GM21390 (cell line): Measurements from ENCODE around the gene ARHGAP15.

Source experiments
- ATAC-seq: cut with Tn5 transposase; IDR thresholded peaks from one replicate; pipeline ENCODE4 v1.9.1; 2021; ENCODE audit not compliant: unreplicated experiment

Gene ARHGAP15

DNA sequence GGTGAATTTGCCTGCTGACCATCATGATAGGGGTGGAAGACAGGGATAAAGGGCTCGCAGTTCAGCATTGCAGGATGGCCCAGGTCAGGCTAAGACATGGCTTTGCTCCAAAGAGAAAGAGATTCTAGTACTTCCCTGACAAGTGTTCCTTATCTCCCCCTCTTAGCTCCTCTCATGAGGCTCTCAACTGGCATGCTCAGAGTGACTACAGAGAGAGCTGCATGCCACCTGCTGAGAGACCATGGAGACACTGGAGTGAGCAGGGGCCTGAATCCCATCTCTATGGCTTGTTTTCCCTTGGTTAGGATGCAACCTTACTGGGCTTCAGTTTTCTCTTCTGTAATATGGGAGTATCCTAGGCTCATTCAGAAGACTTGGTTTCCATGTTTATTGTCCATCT lies 94.3 kb downstream of the ARHGAP15 start:
- no peak for ATAC-seq

DNA sequence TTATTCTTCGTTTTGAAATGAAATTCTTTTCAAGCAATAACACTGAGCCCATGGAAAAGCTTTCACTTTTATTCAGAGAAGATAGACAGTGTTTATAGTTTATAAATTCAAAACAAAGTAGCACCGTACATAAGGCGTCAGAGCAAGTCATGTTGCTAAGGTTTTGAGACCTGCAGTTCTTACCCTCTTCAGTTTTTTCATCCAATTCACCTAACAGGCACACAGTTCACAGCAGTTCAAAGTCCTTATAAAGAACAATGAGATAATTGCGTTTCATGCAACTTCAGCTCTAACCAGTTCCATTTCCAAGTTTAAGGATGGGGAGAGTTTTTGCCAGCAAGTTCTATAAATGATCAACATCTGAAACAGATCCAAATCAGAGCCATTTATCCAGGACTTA lies 96.7 kb downstream of the ARHGAP15 start:
- ATAC-seq: no peak

DNA sequence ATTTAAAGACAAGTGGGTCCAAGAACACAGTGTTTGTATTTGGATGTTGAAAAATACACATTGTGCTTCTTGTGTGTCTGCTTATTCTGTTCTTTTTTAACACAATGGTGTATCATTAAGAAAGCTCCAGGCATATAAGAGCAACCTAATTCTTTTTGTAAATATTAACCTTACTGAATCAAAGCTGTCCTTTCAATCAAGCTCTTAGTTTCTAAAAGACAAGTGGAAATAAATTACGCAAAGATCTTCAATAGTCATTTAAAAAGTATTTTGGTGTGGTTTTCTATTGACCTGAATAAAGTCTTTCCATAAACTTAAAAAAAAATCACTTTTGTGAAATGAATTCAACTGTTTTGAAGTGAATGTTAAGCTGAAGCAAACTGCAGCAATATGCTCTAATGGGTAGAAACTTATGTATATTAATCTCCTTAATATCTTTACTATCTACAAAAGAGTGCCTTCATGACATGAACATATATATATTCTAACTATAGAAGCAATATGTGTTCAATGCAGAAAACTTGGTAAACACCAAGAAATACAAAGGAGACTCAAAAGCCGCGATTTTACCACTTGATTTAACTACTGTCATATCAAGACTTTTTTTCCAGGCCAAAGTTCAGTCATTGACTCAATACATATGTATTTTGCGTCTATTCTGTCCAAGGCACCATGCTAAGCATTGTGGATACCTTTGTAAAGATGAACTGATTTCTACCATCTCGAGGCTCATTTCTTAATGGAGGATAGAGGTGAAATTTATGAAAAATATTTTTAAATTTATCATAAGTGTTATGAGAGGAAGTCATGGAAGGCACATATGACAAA lies 97.7 kb downstream of the ARHGAP15 start:
- no peak for ATAC-seq

- no peak for ATAC-seq
These were observed 100.2 kb downstream of the ARHGAP15 start for GRCh38 chr2:143229411-143229810.

GRCh38 chr2:143229952-143230351 lies 100.7 kb downstream of the ARHGAP15 start:
- ATAC-seq: no peak

DNA sequence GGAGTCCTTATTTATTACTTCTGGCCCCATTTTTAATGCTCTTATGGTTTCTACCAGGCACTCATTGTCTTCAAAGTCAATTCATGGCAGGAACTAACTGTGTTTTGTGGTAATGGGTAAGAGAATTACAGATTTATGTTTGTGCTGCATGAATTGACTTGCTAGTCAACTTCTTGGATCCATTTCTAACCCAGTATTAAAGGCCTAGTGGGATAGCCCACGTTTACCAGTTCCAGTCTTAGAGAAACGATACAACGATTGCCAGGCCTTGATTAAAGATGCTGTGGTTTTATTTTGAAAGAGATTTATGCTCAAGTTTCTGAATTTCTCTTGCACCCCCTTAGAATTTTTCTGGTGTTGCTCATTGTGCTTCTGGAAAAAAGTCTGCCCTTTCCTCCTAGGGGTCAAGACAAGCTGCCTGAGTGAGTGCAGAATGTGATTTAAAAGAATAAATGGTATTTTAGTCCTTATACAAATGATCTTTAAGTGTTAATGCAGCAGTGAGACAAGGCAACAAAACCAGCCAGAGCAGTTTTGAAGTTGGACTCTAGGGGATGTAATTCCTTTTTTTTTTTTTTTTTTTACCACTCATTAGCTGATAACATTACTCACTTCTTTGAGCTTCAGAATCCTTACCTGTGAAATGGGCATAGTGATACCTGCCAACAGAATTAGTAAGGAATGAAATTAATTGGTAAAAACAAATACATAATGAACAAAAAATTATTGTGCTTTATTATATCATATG lies 101.5 kb downstream of the ARHGAP15 start:
- ATAC-seq: no peak

GRCh38 chr2:143231254-143231645 lies 102.0 kb downstream of the ARHGAP15 start:
- no peak for ATAC-seq

DNA sequence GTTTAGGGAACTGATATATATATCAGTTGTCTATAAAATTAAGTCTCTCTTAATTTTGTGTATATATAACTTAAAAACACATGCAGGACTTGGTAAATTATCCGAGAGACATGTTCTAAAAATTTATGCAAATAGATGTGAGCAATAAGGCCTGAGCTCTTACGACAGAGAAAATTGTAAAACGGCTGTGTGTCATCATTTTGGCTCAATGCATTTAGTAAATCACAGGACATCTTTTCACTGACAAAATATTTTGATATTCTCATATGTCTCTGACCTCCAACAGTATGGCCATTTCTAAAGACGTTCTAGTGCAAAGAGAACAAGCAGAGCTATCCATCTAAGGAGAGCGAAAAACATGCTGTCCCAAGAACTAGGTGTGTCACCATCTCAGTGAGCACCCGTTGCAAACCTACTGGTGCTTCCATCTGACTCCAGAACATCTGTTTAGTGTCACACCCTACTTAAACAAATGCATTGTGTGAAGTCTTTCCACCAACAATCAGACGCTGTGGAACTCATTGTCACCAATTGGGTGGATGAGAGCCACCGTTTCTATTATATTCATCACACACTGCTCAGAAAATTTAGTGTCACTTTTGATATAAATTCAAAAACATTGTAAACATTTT lies 108.0 kb downstream of the ARHGAP15 start:
- no peak for ATAC-seq

DNA sequence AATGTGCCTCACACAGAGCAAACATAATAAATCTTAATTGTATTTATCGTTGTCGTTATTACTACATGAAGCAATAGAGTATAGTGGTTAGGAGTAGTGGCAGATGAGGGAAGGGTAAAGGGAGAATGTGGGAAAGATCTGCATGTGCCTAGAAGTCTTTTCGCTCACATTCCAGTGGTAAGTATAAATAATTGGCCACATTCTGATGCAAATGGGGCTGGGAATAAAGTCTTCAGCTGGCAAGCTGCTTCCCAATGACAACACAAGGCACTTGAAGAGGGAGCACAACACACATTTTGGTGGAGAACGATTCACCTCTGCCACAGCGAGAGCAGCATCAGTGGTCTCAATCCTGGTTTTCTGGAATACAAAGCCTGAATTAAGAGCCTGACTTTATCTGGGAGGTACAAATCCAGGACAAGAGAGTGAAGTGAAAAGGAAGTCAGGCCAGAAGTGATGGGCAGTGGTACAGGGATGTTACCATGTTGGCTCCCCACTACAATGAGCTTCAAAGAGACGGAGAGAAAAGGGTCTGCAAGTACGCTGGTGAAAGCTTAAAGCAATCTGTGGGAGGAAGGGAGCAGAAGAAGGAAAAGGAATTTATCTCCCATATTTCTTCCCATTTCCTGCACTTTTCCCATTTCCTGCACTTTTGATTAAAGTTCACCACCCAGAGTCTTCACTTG lies 112.3 kb downstream of the ARHGAP15 start:
- no peak for ATAC-seq

- ATAC-seq: no peak
These were observed 117.0 kb downstream of the ARHGAP15 start for GRCh38 chr2:143246246-143246645.

GRCh38 chr2:143246815-143247744 lies 117.9 kb downstream of the ARHGAP15 start:
- ATAC-seq: no peak

GRCh38 chr2:143248631-143249030 lies 119.4 kb downstream of the ARHGAP15 start:
- ATAC-seq: no peak

DNA sequence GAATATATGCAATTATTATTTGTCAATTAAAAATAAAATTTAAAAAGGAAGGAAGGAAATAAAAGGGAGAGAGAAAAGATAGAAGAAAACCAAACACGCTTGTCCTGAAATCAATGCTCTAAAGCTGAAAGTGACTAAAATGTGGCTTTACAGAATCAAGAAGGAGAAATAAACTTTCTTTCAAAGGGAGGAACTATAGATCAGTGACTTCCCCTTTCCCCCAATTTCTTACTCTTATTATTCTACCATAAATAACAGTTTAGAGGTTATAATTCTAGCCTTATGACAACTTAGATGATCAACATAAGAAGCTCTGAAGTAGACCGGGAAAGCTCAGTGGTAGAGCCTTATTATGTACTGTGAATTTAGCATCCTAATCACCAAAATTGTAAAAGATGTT lies 122.5 kb downstream of the ARHGAP15 start:
- ATAC-seq: no peak

GRCh38 chr2:143252138-143252907 lies 123.1 kb downstream of the ARHGAP15 start:
- no peak for ATAC-seq

DNA sequence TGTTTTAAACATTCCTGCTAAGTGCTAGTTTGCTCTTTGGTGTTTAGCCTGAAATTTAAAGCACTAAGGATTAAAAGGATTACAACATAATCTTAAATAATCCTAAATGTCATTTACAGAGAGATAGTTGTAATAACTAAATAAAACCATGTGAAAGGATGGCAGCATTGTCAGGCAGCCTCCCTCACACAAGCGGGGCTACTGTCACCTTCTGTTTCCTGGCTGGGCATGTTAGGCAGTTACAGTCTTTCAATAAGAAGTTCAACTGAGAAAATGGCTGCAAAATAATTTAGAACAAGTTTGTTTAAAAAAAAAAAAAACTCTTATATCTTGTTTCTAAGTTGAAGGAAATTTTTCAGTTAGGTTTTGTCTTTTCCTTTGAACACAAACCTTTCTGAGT lies 124.9 kb downstream of the ARHGAP15 start:
- no peak for ATAC-seq

- no peak for ATAC-seq
These were observed 125.9 kb downstream of the ARHGAP15 start for GRCh38 chr2:143255086-143255485.

GRCh38 chr2:143255899-143256298 lies 126.7 kb downstream of the ARHGAP15 start:
- ATAC-seq: no peak

DNA sequence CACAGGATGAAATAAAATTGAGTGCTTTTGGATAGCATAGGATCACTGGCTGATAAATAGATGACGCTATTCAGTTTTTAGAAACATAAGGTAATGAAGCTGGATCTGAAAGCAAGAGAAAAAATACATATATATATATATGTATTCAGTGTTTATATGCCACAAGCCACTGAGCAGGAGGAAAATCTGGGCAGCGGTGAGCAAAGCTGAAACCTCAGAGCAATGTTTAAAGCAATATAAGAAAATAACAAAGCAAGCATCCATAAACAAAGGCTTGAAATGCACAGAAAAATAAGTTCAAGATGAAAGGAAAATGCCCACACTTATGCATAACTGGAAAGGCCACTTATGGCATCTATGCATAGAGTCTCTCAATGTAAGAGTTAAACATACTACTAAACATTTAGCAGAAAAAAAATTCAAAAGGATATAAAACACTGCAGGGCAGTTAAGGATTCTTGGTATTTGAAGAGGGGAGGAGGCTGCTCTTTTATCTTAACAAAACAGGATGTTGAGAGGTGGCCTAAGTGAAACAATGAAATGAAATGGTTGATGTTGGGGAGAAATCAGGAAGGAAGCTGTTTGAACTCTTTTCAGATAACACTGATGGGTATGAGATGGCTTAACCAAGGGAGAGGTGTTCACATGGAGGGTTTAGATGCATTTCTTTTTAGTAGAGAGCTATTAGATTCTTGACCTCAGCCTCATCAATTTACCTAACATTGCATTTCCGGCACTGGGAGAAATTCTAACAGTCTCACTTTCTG lies 129.1 kb downstream of the ARHGAP15 start:
- ATAC-seq: no peak
